Erythroblast (primary cell): ENCODE measurements around the gene STK32C.
"Not testable (repeated sequence)": the region's sequence is repeated elsewhere in the genome, so short reads cannot be mapped to it uniquely, and the experiment has no call there.

Experiments
- DNase-seq, 2 experiments: peaks; one replicate each; lab custom pipeline; 2025; lab: John Stamatoyannopoulos, UW
- GATA1 ChIP-seq: IDR thresholded peaks from 2 replicates; pipeline ENCODE4 v1.6.1; 2011; ENCODE audit warnings: low read depth, mild to moderate bottlenecking, control low read depth, low read length, moderate library complexity
- POLR2A ChIP-seq: IDR thresholded peaks from 2 replicates; pipeline ENCODE4 v1.6.1; 2011; ENCODE audit warnings: mild to moderate bottlenecking, low read length

Gene STK32C

DNA sequence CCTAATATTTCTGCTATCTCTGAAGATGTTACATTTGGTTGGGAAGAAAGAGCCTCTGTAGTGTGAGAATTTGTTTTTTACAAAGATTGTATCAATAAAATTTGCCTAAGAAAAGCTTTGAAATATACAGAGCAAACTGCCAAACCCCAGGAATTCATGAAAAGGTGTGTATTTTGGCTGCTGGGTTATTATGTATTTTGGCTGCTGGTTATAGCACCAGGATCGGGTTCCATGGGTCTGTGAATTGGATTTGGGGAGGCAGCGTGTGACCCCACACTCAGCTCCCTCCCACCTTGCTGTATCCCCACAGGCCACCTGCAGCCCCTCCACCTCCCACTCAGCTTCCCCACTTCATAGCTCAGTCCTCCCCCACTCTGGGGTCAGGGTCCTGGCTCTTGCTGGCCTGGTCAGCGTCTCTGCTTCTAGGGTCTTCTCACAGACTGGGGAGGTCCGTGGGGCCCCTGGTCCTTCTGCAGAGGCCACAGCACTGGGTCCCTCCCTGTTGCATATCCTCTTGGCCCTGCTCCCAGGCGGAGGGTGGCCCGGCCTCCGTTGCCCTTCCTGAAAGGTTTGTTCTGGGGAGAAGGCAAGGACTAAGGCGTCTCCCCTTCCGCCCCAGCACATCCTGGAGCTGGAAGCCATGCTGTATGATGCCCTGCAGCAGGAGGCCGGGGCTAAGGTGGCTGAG is 145.0 kb downstream of the STK32C start:
- no peak for DNase-seq
- no peak for TF ChIP-seq POLR2A
- TF ChIP-seq GATA1, result no peak

DNA sequence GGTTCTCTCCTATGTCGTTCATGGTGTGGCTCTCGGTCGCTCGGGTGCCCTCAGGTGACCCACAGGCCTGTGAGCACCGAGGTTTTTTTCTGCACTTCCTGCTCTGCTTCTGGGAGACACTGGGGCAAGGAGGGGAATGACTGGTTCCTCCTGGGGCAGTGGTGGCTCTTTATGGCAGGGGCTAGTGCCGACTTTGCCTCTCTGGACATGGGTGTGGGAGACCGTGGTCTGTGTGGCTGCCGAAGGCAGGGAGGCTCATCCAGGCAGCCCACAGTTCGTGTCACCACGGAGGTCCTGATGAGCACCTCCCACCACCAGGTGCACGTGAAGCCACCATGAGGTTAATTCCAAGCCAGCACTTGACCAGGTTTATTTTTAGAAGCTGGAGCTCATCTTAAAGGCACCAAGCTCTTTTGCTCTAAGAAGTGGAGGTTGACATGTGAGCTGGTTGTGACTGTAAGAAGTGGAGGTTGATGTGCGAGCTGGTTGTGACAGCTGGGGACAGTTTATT is 145.7 kb downstream of the STK32C start:
- no peak for DNase-seq
- TF ChIP-seq POLR2A (no peak), GATA1 (no peak)

DNA sequence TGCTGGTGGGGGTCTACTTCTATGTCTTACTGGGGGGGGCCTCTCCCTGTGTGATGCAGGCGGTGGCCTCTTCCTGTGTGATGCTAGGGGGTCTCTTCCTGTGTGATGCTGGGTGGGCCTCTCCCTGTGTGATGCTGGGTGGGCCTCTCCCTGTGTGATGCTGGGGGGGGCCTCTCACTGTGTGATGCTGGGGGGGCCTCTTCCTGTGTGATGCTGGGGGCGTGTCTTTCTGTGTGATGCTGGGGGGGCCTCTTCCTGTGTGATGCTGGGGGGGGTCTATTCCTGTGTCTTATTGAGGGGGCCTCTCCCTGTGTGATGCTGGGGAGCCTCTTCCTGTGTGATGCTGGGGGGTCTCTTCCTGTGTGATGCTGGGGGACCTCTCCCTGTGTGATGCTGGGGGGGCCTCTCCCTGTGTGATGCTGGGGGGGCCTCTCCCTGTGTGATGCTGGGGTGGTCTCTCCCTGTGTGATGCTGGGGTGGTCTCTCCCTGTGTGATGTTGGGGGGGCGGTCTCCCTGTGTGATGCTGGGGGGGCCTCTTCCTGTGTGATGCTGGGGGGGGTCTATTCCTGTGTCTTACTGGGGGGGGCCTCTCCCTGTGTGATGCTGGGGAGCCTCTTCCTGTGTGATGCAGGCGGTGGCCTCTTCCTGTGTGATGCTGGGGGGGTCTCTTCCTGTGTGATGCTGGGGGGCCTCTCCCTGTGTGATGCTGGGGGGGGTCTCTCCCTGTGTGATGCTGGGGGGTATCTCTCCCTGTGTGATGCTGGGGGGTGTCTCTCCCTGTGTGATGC is 146.7 kb downstream of the STK32C start:
- DNase-seq, result not testable (repeated sequence)

DNA sequence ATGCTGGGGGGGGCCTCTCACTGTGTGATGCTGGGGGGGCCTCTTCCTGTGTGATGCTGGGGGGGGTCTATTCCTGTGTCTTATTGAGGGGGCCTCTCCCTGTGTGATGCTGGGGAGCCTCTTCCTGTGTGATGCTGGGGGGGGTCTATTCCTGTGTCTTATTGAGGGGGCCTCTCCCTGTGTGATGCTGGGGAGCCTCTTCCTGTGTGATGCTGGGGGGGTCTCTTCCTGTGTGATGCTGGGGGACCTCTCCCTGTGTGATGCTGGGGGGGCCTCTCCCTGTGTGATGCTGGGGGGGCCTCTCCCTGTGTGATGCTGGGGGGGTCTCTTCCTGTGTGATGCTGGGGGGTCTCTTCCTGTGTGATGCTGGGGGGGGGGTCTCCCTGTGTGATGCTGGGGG is 147.5 kb downstream of the STK32C start:
- not testable (repeated sequence) for DNase-seq

DNA sequence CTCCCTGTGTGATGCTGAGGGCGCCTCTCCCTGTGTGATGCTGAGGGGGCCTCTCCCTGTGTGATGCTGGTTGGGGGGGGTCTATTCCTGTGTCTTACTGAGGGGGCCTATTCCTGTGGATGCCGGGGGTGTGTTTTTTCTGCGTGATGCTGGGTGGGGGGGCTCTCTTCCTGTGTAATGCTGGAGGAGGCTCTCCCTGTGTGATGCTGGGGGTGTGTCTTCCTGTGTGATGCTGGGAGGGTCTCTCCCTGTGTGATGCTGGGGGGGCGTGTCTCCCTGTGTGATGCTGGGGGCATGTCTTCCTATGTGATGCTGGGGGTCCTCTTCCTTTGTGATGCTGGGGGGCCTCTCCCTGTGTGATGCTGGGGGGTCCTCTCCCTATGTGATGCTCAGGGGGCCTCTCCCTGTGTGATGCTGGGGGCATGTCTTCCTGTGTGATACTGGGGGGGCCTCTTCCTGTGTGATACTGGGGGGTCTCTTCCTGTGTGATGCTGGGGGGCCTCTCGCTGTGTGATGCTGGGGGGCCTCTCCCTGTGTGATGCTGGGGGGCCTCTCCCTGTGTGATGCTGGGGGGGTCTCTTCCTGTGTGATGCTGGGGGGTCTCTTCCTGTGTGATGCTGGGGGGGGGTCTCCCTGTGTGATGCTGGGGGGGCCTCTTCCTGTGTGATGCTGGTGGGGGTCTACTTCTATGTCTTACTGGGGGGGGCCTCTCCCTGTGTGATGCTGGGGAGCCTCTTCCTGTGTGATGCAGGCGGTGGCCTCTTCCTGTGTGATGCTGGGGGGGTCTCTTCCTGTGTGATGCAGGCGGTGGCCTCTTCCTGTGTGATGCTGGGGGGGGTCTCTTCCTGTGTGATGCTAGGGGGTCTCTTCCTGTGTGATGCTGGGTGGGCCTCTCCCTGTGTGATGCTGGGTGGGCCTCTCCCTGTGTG is 148.2 kb downstream of the STK32C start:
- not testable (repeated sequence) for DNase-seq

DNA sequence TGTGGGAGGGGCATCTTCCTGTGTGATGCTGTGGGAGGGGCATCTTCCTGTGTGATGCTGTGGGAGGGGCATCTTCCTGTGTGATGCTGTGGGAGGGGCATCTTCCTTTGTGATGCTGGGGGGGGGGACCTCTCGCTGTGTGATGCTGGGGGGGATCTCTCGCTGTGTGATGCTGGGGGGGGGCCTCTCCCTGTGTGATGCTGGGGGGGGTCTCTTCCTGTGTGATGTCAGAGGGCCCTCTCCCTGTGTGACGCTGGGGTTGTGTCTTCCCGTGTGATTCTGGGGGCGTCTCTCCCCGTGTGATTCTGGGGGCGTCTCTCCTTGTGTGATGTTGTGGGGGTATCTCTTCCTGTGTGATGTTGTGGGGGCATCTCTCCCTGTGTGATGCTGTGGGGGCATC is 148.9 kb downstream of the STK32C start:
- no peak for DNase-seq
- no peak for TF ChIP-seq POLR2A
- TF ChIP-seq GATA1, result no peak

DNA sequence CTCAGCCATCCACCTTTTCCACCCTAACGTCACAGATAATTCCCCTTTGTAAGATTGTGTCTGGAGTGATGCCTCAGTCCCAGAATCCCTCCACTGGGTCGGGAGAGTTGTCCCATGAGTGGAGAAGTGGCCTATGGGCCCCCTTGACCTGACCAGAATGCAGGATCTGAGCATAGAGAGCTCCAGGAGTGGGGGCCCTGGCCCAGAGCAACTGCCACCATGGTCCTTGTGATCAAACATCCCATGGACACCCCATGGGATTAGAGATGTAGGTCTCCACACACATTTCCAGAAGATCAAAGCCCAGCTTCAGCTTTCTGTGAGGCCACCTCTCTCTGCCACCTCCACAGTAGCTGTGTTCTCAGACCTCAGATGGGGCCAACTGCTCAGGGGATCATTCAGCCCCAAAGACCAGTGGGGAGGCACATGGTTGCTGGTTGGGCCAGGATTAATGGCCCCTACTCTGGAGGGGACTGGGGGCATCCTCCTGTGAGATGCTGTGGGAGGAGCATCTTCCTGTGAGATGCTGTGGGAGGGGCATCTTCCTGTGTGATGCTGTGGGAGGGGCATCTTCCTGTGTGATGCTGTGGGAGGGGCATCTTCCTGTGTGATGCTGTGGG is 149.5 kb downstream of the STK32C start:
- no peak for TF ChIP-seq GATA1
- no peak for TF ChIP-seq POLR2A
- no peak for DNase-seq
